Activated T-helper 2 cell treated with anti-CD3 and anti-CD28 coated beads, Interferon-gamma antibody, Interleukin-2, Interleukin-4, amounts not matched to agents 10 μg/mL and 5 μg/mL and 100 μg/mL, durations not matched to agents 14 hours and 24 hours and 36 hours (primary cell): ENCODE measurements around the gene AK9. TPM values are rescaled to one million over a fixed set of nuclear protein-coding genes. Genes with fewer than 3 reads are reported as not detected.

Experiments used
- DNase-seq: peaks from one replicate; pipeline ENCODE4 v3.0.0; 2021; ENCODE audit warnings: low spot score
- H3K27ac Mint-ChIP-seq: one replicate; pipeline ENCODE4 v1.8.0; 2021; ENCODE audit warnings: mixed read lengths
- H3K27me3 Mint-ChIP-seq: one replicate; pipeline ENCODE4 v1.8.0; 2021; ENCODE audit warnings: low read depth, mixed read lengths
- H3K36me3 Mint-ChIP-seq: one replicate; pipeline ENCODE4 v1.8.0; 2021; ENCODE audit warnings: low read depth, mixed read lengths
- H3K4me1 Mint-ChIP-seq: one replicate; pipeline ENCODE4 v1.8.0; 2021; ENCODE audit warnings: low read depth, mixed read lengths
- H3K4me3 Mint-ChIP-seq: one replicate; pipeline ENCODE4 v1.8.0; 2021; ENCODE audit warnings: low read depth, mild to moderate bottlenecking, moderate library complexity, mixed read lengths
- H3K9me3 Mint-ChIP-seq: one replicate; pipeline ENCODE4 v1.8.0; 2021; ENCODE audit warnings: mixed read lengths
- intact Hi-C: fragments of 100-400 bp; cut with micrococcal nuclease; formaldehyde crosslinking; loops from one replicate; pipeline ENCODE4 v1.15.1; 2023
- total RNA-seq: library from RNA; stranded (reverse); gene quantifications from 2 replicates; pipeline ENCODE4 v1.2.3, GENCODE V29; 2022

Gene AK9
- total RNA-seq, 1 donor from 2014 or later, result 3.8 TPM

DNA sequence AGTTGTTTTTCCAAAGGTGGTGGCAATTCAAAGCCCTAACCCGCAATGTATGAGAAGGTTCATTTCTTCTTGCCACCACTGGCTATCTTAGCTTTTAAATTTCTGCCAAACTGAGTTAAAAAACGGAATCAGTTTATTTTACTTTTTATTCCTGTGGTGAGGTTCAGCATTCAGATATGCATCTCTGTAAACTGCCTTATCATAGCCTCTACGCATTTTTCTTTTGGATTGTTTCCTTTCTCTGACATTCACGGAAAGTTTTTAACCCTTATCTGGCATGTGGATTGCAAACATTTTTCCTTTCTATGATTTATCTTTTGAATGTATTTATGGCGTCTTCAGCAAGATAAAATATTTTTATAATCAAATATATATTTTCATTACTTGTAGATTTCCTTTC lies 37.7 kb downstream of the AK9 start:
- intact Hi-C loops, result no loop called here
- H3K27me3 Mint-ChIP-seq, result peaks cover 2% of the 10 kb centered on the region
- DNase-seq, result no peak
- no peak overlapping the region for H3K27ac Mint-ChIP-seq
- no peaks in the 10 kb centered on the region for H3K9me3 Mint-ChIP-seq
- no peak overlapping the region for H3K4me3 Mint-ChIP-seq
- H3K36me3 Mint-ChIP-seq, result no peaks in the 10 kb centered on the region
- H3K4me1 Mint-ChIP-seq, result no peaks in the 10 kb centered on the region

DNA sequence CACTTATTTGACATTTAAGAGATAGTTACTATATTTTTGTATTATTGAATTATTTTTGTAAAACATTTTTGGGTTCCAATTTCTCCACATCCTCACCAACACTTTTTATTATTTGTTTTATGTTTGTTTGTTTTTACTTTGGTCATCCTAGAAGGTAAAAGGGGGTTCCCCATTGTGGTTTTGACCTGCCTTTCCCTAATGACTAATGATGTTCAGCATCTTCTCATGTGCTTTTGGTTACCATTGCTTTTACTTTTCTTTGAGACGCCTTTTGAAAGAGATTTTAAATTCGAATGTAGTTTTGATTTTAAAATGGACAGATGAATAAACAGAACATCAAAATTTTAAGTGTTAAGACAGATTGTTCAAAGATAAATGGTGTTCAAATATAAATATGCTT lies 46.9 kb downstream of the AK9 start:
- intact Hi-C loops, result no loop called here
- no peak for DNase-seq
- Mint-ChIP-seq H3K4me3 (no peak overlapping the region), H3K9me3 (peaks cover 6% of the 10 kb centered on the region), H3K36me3 (no peaks in the 10 kb centered on the region), H3K4me1 (no peaks in the 10 kb centered on the region), H3K27me3 (no peaks in the 10 kb centered on the region), H3K27ac (no peak overlapping the region)

GRCh38 chr6:109632405-109632804 lies 58.6 kb downstream of the AK9 start:
- no peak overlapping the region for H3K27ac Mint-ChIP-seq
- peaks cover 3% of the 10 kb centered on the region for H3K4me1 Mint-ChIP-seq
- intact Hi-C loops, result no loop called here

DNA sequence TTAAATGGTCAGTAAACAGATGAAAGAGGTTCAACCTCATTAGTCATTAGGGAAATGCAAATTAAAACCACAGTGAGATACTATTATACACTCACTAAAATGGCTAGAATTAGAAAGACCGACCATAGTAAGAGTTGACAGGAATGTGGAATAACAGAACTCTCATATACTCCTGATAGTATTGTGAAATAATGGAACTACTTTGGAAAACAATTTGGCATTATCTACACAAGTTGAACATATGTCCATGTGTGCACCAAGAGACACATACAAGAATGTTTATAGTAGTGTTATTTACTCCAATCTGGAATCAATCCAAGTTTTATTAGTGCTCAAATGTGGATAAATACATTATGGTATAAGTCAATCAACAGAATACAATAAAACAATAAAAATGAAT lies 59.6 kb downstream of the AK9 start:
- Mint-ChIP-seq H3K9me3 (no peaks in the 10 kb centered on the region), H3K27ac (no peak overlapping the region), H3K4me1 (peaks cover 3% of the 10 kb centered on the region), H3K27me3 (peaks cover 3% of the 10 kb centered on the region), H3K36me3 (no peaks in the 10 kb centered on the region), H3K4me3 (no peak overlapping the region)
- DNase-seq, result no peak
- intact Hi-C loops, result no loop called here

More at GRCh38 chr6:109632405-109632804, 58.6 kb downstream of the AK9 start:
- Mint-ChIP-seq H3K27me3 (peaks cover 4% of the 10 kb centered on the region), H3K4me3 (no peak overlapping the region), H3K9me3 (no peaks in the 10 kb centered on the region), H3K36me3 (no peaks in the 10 kb centered on the region)
- no peak for DNase-seq

- no peak for DNase-seq
- H3K36me3 Mint-ChIP-seq, result no peaks in the 10 kb centered on the region
- H3K4me3 Mint-ChIP-seq, result no peak overlapping the region
- intact Hi-C loops, result no loop called here
- H3K4me1 Mint-ChIP-seq, result peaks cover 3% of the 10 kb centered on the region
- no peaks in the 10 kb centered on the region for H3K9me3 Mint-ChIP-seq
- peaks cover 1% of the 10 kb centered on the region for H3K27me3 Mint-ChIP-seq
- H3K27ac Mint-ChIP-seq, result no peak overlapping the region
These were observed 62.6 kb downstream of the AK9 start for GRCh38 chr6:109628158-109629000.

- Mint-ChIP-seq H3K4me1 (peaks cover 4% of the 10 kb centered on the region), H3K27ac (no peak overlapping the region), H3K36me3 (no peaks in the 10 kb centered on the region), H3K27me3 (no peaks in the 10 kb centered on the region), H3K9me3 (no peaks in the 10 kb centered on the region), H3K4me3 (no peak overlapping the region)
- DNase-seq, result no peak
- intact Hi-C loops, result no loop called here
These were observed 64.7 kb downstream of the AK9 start for GRCh38 chr6:109626311-109626710.

DNA sequence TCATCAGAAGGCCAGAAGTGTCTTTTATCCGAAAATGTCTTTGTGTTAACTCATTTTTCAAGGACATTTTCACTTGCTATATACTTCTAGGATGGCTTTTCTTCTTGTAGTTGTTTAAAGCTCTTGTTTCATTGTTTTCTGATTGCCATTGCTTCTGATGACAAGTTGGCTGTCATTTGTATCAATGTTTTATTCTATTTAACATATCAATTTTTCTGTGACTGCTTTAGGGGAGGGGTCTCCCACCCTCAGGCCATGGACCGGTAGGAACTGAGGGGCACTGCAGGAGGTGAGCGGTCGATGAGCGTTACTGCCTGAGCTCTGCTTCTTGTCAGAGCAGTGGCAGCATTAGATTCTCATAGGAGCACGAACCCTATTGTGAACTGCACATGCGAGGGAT lies 65.8 kb downstream of the AK9 start:
- no peak for DNase-seq
- intact Hi-C loops, result no loop called here
- Mint-ChIP-seq H3K9me3 (no peaks in the 10 kb centered on the region), H3K4me3 (no peak overlapping the region), H3K4me1 (peaks cover 4% of the 10 kb centered on the region), H3K36me3 (no peaks in the 10 kb centered on the region), H3K27ac (no peak overlapping the region), H3K27me3 (no peaks in the 10 kb centered on the region)

- H3K36me3 Mint-ChIP-seq, result no peaks in the 10 kb centered on the region
These were observed 67.7 kb downstream of the AK9 start for GRCh38 chr6:109623288-109623687.

DNA sequence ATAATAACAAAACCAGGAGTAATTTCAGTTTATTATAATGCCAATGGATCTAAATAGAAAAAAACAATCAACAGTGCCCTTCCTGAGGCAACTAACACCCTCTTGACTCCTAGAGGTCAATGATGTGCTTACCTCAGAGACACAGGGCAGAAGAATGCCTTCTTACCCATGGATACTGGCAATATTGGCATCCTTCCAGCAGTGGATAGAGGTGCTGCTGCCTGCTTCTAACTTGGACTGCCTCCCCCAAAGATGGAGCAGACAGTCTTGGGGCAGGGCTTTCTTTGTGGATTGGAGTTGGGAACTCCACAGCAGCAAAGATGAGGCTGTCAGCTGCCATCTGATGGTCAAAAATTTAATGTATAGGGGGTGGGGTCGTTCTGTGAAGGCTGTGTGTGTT lies 78.7 kb downstream of the AK9 start:
- peaks cover 4% of the 10 kb centered on the region for H3K9me3 Mint-ChIP-seq
- no peak overlapping the region for H3K4me3 Mint-ChIP-seq
- H3K27me3 Mint-ChIP-seq, result no peaks in the 10 kb centered on the region
- no peak for DNase-seq
- H3K27ac Mint-ChIP-seq, result no peak overlapping the region
- intact Hi-C loops, result no loop called here
- H3K36me3 Mint-ChIP-seq, result no peaks in the 10 kb centered on the region
- peaks cover 5% of the 10 kb centered on the region for H3K4me1 Mint-ChIP-seq

More at GRCh38 chr6:109623288-109623687, 67.7 kb downstream of the AK9 start:
- H3K4me1 Mint-ChIP-seq, result peaks cover 1% of the 10 kb centered on the region
- intact Hi-C loops, result no loop called here
- no peak for DNase-seq
- H3K4me3 Mint-ChIP-seq, result no peak overlapping the region
- no peaks in the 10 kb centered on the region for H3K9me3 Mint-ChIP-seq
- H3K27ac Mint-ChIP-seq, result no peak overlapping the region
- H3K27me3 Mint-ChIP-seq, result no peaks in the 10 kb centered on the region

- peaks cover 4% of the 10 kb centered on the region for H3K9me3 Mint-ChIP-seq
- H3K27me3 Mint-ChIP-seq, result no peaks in the 10 kb centered on the region
- intact Hi-C loops, result no loop called here
- H3K4me3 Mint-ChIP-seq, result no peak overlapping the region
- no peak for DNase-seq
- H3K27ac Mint-ChIP-seq, result no peak overlapping the region
- no peaks in the 10 kb centered on the region for H3K36me3 Mint-ChIP-seq
- H3K4me1 Mint-ChIP-seq, result peaks cover 5% of the 10 kb centered on the region
These were observed 79.5 kb downstream of the AK9 start for GRCh38 chr6:109611502-109611901.

DNA sequence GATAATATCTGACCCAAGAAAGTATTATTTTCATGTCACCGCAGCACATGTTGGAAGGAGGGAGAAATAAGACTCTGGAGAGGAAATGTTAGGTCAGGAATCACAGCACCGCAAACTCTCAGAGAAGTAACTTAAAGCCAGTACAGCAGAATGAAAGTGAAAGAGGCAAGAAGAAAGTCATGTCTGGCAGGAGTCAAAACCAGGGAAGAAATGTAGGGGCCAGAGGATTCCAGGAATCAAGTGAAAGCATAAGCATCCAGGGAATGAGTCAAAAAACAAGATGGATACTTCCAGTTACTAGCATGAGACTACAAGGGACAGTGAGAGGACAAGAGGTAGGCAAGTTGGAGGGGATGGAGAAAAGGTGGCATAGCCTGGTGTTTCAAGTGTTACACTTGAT lies 80.4 kb downstream of the AK9 start:
- DNase-seq, result no peak
- Mint-ChIP-seq H3K4me3 (no peak overlapping the region), H3K9me3 (peaks cover 4% of the 10 kb centered on the region), H3K27me3 (no peaks in the 10 kb centered on the region), H3K4me1 (peaks cover 9% of the 10 kb centered on the region), H3K36me3 (no peaks in the 10 kb centered on the region), H3K27ac (no peak overlapping the region)
- intact Hi-C loops, result no loop called here

DNA sequence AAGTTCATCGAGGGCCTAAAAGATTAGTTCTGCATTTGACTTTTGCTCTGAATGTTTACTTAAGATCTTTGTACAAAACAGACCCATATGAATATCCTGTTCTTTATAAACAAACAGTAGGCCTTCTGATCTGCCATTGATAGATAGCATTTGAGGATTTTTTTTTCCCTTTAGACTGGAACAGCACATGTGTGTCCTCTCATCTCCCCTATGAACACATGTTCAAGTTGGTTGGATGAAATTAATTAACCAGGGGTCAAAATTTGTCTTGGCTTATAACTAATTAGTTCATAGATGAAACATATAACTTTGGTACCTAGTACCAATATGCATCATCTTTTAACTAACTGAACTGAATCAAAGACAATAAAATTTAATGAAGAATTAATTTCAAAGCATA lies 81.3 kb downstream of the AK9 start:
- intact Hi-C loops, result no loop called here
- no peak overlapping the region for H3K27ac Mint-ChIP-seq
- peaks cover 4% of the 10 kb centered on the region for H3K9me3 Mint-ChIP-seq
- DNase-seq, result no peak
- peaks cover 12% of the 10 kb centered on the region for H3K4me1 Mint-ChIP-seq
- no peak overlapping the region for H3K4me3 Mint-ChIP-seq
- no peaks in the 10 kb centered on the region for H3K27me3 Mint-ChIP-seq
- no peaks in the 10 kb centered on the region for H3K36me3 Mint-ChIP-seq

DNA sequence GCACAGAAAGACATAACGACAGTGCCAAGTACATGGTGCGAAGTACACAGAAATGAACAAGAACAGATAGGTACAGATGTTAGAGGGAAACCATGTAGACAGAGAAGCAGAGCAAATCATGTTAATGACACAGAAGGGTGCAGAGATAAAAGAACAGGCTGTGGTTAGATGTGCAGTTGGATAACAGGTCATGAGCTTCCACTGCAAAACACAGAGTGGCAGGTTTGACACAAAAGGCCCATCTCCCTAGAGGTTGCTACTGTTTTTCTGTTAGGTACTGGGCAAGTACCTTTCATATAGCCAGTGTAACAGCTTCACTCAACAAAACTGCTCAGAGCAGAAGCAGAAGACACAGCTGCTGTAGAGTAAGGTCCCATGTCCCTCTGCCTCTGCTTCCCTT lies 84.6 kb downstream of the AK9 start:
- Mint-ChIP-seq H3K27me3 (no peaks in the 10 kb centered on the region), H3K36me3 (no peaks in the 10 kb centered on the region), H3K27ac (no peak overlapping the region), H3K9me3 (peaks cover under 1% of the 10 kb centered on the region), H3K4me1 (peaks cover 12% of the 10 kb centered on the region), H3K4me3 (no peak overlapping the region)
- DNase-seq, result no peak
- intact Hi-C loops, result no loop called here
